LNCaP clone FGC (cell line): ENCODE results near the gene LHPP.

Experiments
- DNase-seq: peaks from one replicate; pipeline ENCODE4 v3.0.0-alpha.2; 2011; ENCODE audit warnings: low read depth
- H3K4me3 ChIP-seq: 2 replicates; pipeline ENCODE4 v1.5.1; 2011; ENCODE audit warnings: mild to moderate bottlenecking, low read depth, low read length, control low read depth
- CTCF ChIP-seq: IDR thresholded peaks from 2 replicates; pipeline ENCODE4 v1.5.1; 2012; ENCODE audit warnings: mild to moderate bottlenecking; ENCODE audit not compliant: control insufficient read depth, insufficient read depth; ENCODE audit errors: extremely low read depth

LHPP gene

GRCh38 chr10:124478515-124478914 lies 16.9 kb downstream of the LHPP start:
- DNase-seq = no peak
- H3K4me3 ChIP-seq = no peak overlapping the region

GRCh38 chr10:124480860-124481259 lies 19.2 kb downstream of the LHPP start:
- no peak overlapping the region for H3K4me3 ChIP-seq
- TF ChIP-seq CTCF = no peak
- DNase-seq = no peak

More at GRCh38 chr10:124478515-124478914, 16.9 kb downstream of the LHPP start:
- no peak for TF ChIP-seq CTCF

- TF ChIP-seq CTCF = no peak
- H3K4me3 ChIP-seq = no peak overlapping the region
- no peak for DNase-seq
These were observed 20.1 kb downstream of the LHPP start for GRCh38 chr10:124481717-124482116.

GRCh38 chr10:124482236-124482800 lies 20.7 kb downstream of the LHPP start:
- no peak for TF ChIP-seq CTCF
- DNase-seq = no peak
- H3K4me3 ChIP-seq = no peak overlapping the region

GRCh38 chr10:124482876-124483275 lies 21.3 kb downstream of the LHPP start:
- no peak for TF ChIP-seq CTCF
- no peak for DNase-seq
- H3K4me3 ChIP-seq = no peak overlapping the region

GRCh38 chr10:124484031-124484430 lies 22.4 kb downstream of the LHPP start:
- TF ChIP-seq CTCF = no peak
- DNase-seq = no peak

GRCh38 chr10:124484661-124485060 lies 23.0 kb downstream of the LHPP start:
- no peak for DNase-seq
- no peak for TF ChIP-seq CTCF

More at GRCh38 chr10:124484031-124484430, 22.4 kb downstream of the LHPP start:
- H3K4me3 ChIP-seq = no peak overlapping the region

More at GRCh38 chr10:124484661-124485060, 23.0 kb downstream of the LHPP start:
- H3K4me3 ChIP-seq = no peak overlapping the region
